GM21528 (cell line): ENCODE results near the gene TBC1D24.
"Not testable (repeated sequence)": the region's sequence is repeated elsewhere in the genome, so short reads cannot be mapped to it uniquely, and the experiment has no call there.

ENCODE experiments used
- ATAC-seq: cut with Tn5 transposase; IDR thresholded peaks from one replicate; pipeline ENCODE4 v1.9.1; 2021; ENCODE audit warnings: mild to moderate bottlenecking, moderate library complexity; ENCODE audit not compliant: unreplicated experiment, low FRiP score

Gene TBC1D24

GRCh38 chr16:2468233-2468724 is 6.6 kb upstream of the TBC1D24 start:
- no peak for ATAC-seq

DNA sequence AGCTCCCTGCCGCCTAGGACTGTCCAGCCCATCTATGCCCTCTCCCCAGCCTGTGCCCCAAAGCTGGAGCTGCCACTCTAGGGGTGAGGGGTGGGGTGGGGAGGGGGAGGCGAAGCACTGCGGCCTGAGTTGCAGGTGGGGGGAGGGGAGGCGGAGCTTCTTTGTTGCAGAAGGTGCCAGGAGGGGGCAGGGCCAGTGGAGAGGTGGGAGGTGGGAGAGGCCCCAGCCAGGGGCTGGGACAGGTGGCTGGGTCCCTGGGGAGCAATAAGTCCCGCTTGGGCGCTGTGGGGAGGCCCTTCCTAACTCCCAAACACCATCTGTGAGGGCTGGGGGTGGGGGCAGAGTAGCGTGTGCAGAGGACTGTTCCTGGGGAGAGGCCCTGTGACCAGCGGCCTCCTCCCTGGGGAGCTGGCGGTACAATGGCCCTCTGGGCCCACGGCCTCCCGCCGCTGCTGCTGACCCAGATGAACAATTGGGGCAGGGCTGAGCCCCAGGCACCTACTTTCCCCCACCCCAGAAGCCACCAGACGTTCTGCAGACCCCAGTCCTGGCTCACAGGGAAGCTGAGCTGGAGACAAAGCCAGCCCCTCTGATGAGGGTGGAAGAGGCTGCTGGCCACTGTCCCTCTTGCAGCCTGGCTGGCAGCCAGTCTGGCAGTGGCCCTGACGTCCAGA is 6.1 kb upstream of the TBC1D24 start:
- no peak for ATAC-seq

DNA sequence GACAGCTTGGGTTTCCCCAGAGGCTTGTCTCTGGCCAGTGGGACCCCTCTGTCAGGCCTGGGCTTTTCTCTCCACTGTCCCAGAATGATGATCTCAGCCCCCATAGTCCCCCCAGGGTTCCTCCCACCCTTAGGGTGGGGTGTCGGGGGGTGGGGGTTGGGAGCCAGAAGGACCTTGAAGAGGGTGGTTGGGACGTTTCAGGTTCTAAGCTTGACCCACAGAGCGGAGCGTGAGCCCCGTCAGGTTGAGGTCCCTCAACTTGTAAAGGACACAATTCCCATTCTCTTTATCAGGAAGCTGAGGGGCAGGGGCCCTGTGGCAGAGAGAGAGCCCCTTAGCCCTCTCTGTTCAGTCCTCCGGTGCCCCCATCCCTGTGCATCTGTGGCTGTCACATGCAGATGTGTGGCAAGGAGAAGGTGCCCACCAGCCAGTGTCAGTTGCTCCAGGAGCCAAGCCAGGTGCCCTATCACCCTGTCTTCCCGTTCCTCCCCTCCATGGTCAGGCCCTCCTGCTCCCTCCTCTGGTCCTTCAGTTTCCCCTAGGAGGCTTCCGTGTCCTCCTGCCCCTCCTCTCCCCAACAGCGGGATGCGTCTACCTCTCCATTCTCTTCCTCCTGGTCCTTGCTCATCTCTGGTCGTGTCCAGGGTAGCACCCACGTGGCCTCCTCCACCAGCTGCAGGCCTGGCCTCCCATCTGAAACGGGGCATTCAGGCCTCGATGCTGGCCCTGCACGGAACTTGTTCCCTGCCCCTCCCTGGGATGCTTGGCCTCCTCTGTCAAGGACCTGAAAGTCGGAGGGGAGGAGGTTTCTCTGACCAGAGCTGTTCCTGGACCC is 5.3 kb upstream of the TBC1D24 start:
- no peak for ATAC-seq

- ATAC-seq, result no peak
These were observed 4.7 kb upstream of the TBC1D24 start for GRCh38 chr16:2470234-2470601.

GRCh38 chr16:2470603-2471015 is 4.3 kb upstream of the TBC1D24 start:
- no peak for ATAC-seq

DNA sequence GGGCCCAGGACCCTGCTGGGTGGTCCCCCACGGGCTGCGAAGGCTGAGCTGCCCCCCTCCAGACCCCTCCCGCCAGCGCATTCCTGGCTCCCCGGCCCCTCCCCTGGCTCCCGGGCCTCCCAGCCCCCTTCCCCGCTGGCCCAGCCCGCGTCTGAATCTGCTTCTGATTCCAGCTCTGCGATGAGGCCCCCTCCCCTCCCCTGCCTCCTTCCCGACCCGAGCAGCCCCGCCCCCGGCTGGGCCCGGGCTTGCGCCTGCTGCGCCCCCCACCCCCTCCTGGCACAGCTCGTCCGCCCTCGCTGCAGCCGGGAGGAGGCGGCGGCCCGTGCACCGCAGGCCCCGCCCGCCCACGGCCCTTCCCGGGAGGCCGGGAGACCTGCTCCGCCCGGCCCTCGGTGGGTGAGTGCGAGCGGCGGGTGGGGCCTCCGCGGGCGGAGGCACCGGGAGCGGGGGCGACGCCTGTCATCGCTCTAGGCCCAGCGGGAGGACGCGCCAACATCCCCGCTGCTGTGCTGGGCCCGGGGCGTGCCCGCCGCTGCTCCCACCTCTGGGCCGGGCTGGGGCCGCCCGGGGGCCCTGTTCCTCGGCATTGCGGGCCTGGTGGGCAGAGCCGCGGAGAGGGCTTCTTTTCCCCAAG is 3.8 kb upstream of the TBC1D24 start, which contains the start of gene NTN3:
TSS of gene NTN3 (plus strand) at position 282 of the 637 bp plus-strand sequence. CDS start 405 bp downstream, outside the sequence.
- ATAC-seq, result no peak

DNA sequence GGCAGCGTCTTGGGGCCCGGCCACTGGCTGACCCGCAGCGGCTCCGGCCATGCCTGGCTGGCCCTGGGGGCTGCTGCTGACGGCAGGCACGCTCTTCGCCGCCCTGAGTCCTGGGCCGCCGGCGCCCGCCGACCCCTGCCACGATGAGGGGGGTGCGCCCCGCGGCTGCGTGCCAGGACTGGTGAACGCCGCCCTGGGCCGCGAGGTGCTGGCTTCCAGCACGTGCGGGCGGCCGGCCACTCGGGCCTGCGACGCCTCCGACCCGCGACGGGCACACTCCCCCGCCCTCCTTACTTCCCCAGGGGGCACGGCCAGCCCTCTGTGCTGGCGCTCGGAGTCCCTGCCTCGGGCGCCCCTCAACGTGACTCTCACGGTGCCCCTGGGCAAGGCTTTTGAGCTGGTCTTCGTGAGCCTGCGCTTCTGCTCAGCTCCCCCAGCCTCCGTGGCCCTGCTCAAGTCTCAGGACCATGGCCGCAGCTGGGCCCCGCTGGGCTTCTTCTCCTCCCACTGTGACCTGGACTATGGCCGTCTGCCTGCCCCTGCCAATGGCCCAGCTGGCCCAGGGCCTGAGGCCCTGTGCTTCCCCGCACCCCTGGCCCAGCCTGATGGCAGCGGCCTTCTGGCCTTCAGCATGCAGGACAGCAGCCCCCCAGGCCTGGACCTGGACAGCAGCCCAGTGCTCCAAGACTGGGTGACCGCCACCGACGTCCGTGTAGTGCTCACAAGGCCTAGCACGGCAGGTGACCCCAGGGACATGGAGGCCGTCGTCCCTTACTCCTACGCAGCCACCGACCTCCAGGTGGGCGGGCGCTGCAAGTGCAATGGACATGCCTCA is 3.1 kb upstream of the TBC1D24 start:
- ATAC-seq, result no peak

GRCh38 chr16:2472488-2472864 is 2.5 kb upstream of the TBC1D24 start:
- no peak for ATAC-seq

DNA sequence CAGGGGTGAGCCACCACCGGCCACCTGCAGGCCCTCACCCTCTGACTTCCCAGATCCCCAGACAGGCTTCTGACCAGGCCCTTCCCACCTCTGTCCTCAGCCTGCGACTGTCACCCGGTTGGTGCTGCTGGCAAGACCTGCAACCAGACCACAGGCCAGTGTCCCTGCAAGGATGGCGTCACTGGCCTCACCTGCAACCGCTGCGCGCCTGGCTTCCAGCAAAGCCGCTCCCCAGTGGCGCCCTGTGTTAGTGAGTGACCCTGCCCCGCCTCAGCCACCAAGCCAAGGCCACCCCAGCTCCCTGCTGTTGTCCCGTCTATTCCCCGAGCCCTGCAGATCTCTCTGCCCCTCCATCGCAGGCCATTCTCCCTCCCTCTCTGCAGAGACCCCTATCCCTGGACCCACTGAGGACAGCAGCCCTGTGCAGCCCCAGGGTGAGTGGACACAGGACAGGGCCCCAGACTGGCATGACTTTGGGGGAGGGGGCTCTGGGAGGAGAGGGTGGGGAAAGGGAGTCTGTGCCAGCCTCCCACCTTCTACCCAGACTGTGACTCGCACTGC is 2.0 kb upstream of the TBC1D24 start:
- no peak for ATAC-seq

- no peak for ATAC-seq
These were observed 1.4 kb upstream of the TBC1D24 start for GRCh38 chr16:2473446-2473926.

DNA sequence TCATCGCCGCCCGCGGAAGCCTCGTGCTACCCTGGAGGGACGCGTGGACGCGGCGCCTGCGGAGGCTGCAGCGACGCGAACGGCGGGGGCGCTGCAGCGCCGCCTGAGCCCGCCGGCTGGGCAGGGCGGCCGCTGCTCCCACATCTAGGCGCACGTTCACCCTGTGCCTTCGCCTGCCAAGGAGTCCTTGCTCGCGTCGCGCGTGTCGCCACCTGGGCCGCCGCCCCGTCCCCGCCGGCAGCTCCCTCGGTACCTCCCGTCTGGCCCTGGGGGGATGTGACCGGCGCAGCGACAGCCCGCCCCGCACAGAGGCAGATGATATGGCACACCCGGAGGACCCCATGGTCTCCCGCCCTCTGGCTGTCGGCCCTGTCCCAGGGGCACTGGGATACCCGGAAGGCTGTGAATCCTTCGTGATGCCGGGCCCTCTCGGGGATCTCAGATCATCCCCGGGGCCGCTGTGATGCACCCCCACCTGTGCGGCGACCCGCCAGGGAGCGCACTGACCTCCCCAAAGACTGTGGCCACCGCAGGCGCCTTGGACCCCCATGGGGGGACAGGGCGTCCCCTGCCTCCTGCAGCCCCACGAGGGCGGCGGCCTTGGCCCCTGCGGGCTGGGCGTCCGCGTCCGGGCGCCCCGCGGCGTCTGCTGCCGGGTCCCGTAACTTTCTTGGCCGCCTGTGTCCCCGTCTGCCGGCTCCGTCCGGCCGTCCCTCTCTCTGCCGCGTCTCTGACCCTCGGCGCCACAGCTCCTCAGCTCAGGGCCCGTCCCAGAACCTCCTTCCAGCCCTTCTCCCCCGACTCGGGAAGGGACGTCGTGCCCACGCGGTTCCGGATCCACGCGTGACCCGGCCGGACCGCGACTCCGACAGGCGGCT is 689 bp upstream of the TBC1D24 start:
- ATAC-seq, result no peak

DNA sequence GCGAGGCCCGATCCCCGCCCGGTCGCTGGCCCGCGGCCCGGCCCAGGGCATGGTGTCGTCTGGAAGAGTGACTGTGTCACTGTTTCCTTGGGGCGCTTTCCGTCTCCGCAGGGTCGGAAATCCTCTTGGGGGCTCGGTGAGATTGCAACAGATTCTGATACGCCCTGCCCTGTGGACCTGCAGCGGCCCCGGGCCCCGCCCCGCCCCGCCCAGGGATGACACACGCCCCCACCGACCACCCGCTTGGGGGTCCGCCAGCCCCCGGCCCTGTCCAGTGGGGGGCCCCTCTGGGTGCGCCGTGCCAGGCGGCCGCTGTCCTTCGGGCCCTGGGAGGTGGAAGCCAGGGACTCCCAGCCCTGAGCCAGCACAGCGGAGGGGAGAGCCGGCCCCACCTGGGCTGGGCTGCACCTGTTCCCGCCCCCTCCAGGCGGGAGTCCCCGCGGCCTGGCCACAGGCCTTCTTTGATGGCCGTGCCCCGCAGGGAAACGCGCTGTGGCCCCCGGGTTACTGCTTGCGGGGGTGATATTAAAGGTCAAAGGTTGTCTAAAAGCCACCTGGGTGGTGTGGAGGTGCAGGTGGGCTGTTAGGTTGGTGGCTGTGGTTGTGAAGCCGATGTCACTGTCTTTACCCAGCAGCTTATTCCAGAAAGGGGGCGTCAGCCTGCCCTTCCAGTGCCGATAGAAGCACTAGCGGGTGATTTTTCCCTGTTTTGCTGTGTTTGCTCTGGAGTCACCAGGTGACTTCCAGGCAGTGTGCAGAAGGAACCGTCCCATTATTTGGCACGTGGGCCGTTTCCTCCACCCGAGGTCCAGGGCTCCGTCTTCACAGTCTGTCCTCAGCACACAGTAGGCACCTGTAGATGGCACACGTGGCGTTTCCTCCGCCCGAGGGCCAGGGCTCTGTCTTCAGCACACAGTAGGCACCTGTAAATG is 752 bp downstream of the TBC1D24 start:
- ATAC-seq, result no peak

GRCh38 chr16:2476345-2476720 is 1.4 kb downstream of the TBC1D24 start:
- ATAC-seq, result no peak

GRCh38 chr16:2476741-2477140 is 1.8 kb downstream of the TBC1D24 start:
- ATAC-seq, result no peak

GRCh38 chr16:2477327-2477726 is 2.4 kb downstream of the TBC1D24 start:
- no peak for ATAC-seq

DNA sequence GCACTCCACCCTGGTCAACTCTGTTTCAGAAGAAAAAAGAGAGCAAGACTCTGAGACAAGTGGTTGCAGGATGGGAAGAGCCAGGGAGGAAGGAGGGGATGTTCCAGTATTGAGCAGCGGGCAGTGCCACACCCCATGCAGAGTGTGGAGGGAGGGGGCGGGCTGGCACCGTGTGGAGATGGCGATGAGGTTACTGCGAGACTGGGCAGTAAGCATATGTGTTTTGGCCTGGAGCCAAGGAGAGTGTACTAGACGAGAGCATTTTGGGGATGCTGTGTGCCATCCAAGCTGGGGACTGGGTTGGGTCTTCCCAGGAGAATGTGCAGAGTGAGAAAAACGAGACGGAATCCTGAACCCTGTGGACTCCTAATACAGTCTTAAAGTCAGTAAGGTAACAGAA is 3.4 kb downstream of the TBC1D24 start:
- ATAC-seq, result no peak

DNA sequence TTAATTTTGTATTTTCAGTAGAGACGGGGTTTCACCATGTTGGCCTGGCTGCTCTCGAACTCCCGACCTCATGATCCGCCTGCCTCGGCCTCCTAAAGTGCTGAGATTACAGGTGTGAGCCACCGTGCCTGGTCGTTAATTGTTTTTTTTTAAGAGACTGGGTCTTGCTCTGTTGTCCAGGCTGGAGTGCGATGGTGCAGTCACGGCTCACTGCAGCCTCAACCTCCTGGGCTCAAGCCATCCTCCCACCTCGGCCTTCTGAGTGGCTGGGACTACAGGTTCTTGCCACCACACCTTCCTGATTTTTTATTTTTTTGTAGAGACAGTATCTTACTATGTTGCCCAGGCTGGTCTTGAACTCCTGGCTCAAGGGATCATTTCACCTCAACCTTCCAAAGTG is 5.1 kb downstream of the TBC1D24 start:
- not testable (repeated sequence) for ATAC-seq

- no peak for ATAC-seq
These were observed 6.0 kb downstream of the TBC1D24 start for GRCh38 chr16:2480948-2481347.
